ENCODE data around the gene ZBTB34. TPM values are rescaled to one million over a fixed set of nuclear protein-coding genes. Genes with fewer than 3 reads are reported as not detected.

ZBTB34 gene
- total RNA-seq, 2 donors from 2014 or later: 5.3 to 7.5 TPM

- 30 to 33% methylated on average over 5 of the region's 5 CpGs for WGBS, 2 donors
- Histone ChIP-seq H3K9me3 (no peaks in the 10 kb centered on the region), H3K27ac (peak overlapping the region; percentile 9 to 70 (median 64)), H3K27me3 (no peaks in the 10 kb centered on the region), H3K36me3 (replicated peaks in 1 of 2; ENCODE audit: insufficient read depth in 1 of 2, low read depth in 2 of 2) (no peaks in the 10 kb centered on the region), H3K4me3 (no peak overlapping the region), H3K4me1 (peaks cover 16% of the 10 kb centered on the region)
- DNase-seq: no peak
- intact Hi-C loops (cut with DNase I): no loop called here
- peak; percentile 34 for ATAC-seq
- TF ChIP-seq POLR2A (IDR thresholded peaks at IDR 0.05) (no peak), CTCF (IDR thresholded peaks at IDR 0.05) (no peak)
Observed at GRCh38 chr9:126844085-126844484, 16.4 kb upstream of the ZBTB34 start.

- no peak for TF ChIP-seq CTCF (IDR thresholded peaks at IDR 0.05)
- TF ChIP-seq POLR2A (IDR thresholded peaks at IDR 0.05): no peak
- no peaks in the 10 kb centered on the region for H3K36me3 ChIP-seq (replicated peaks in 1 of 2; ENCODE audit: insufficient read depth in 1 of 2, low read depth in 2 of 2)
- no peaks in the 10 kb centered on the region for H3K27me3 ChIP-seq
- no peak for DNase-seq
- intact Hi-C loops (cut with DNase I): no loop called here
- no peak overlapping the region for H3K27ac ChIP-seq
- ATAC-seq: no peak
- peaks cover 16% of the 10 kb centered on the region for H3K4me1 ChIP-seq
- 82 to 88% methylated on average over 8 of the region's 8 CpGs for WGBS, 2 donors
- H3K9me3 ChIP-seq: no peaks in the 10 kb centered on the region
- H3K4me3 ChIP-seq: no peak overlapping the region
Observed at GRCh38 chr9:126847051-126847450, 13.4 kb upstream of the ZBTB34 start.

GRCh38 chr9:126849591-126850225 lies 10.7 kb upstream of the ZBTB34 start:
- no peak for TF ChIP-seq POLR2A (IDR thresholded peaks at IDR 0.05)
- TF ChIP-seq CTCF (IDR thresholded peaks at IDR 0.05): no peak
- H3K27me3 ChIP-seq: no peaks in the 10 kb centered on the region
- H3K27ac ChIP-seq: no peak overlapping the region
- DNase-seq: no peak
- no peaks in the 10 kb centered on the region for H3K36me3 ChIP-seq (replicated peaks in 1 of 2; ENCODE audit: insufficient read depth in 1 of 2, low read depth in 2 of 2)
- ATAC-seq: no peak
- no peaks in the 10 kb centered on the region for H3K9me3 ChIP-seq
- no peaks in the 10 kb centered on the region for H3K4me1 ChIP-seq
- intact Hi-C loops (cut with DNase I): no loop called here
- 61 to 63% methylated on average over 8 of the region's 8 CpGs for WGBS, 2 donors
- no peak overlapping the region for H3K4me3 ChIP-seq

- Histone ChIP-seq H3K27me3 (no peaks in the 10 kb centered on the region), H3K4me3 (no peak overlapping the region), H3K9me3 (no peaks in the 10 kb centered on the region), H3K4me1 (no peaks in the 10 kb centered on the region), H3K36me3 (replicated peaks in 1 of 2; ENCODE audit: insufficient read depth in 1 of 2, low read depth in 2 of 2) (no peaks in the 10 kb centered on the region), H3K27ac (no peak overlapping the region)
- ATAC-seq: no peak
- DNase-seq: no peak
- WGBS, 2 donors: 67 to 69% methylated on average over 6 of the region's 6 CpGs
- intact Hi-C loops (cut with DNase I): no loop called here
- no peak for TF ChIP-seq CTCF (IDR thresholded peaks at IDR 0.05)
- no peak for TF ChIP-seq POLR2A (IDR thresholded peaks at IDR 0.05)
Observed at GRCh38 chr9:126851286-126851880, 9.1 kb upstream of the ZBTB34 start.
